B cell (primary cell): Measurements from ENCODE around the gene ATG13. TPM values are rescaled to one million over a fixed set of nuclear protein-coding genes. Genes with fewer than 3 reads are reported as not detected.

Source experiments
- ATAC-seq: fragments of 200-7000 bp; cut with Tn5 transposase; one replicate; pipeline ENCODE4 v1.10.0; 2021; ENCODE audit warnings: low read depth, mild to moderate bottlenecking, moderate number of reproducible peaks, moderate library complexity
- CTCF ChIA-PET: fragments of 350-600 bp; sonication (Branson Sonifier 250); formaldehyde crosslinking; loops from one replicate; lab custom pipeline; 2021; ENCODE audit warnings: antibody characterized with exemption, inconsistent platforms; lab: Charles Lee
- POLR2A ChIA-PET: fragments of 350-600 bp; sonication (Branson Sonifier 250); formaldehyde crosslinking; loops from one replicate; lab custom pipeline; 2021; ENCODE audit warnings: antibody characterized with exemption; lab: Charles Lee
- DNase-seq: peaks from one replicate; pipeline ENCODE4 v3.0.0; 2013
- H2AFZ ChIP-seq: 2 replicates; pipeline ENCODE4 v1.6.1; 2012; ENCODE audit warnings: mild to moderate bottlenecking, low read depth, low read length; ENCODE audit not compliant: insufficient read depth, poor library complexity, severe bottlenecking
- H3K27ac ChIP-seq, 2 donors: 1 replicate in 1 of 2; 2 replicates in 1 of 2; pipeline ENCODE4 v1.5.1; 2012 to 2013; ENCODE audit warnings: low read length in 2 of 2, mild to moderate bottlenecking in 2 of 2, moderate library complexity in 1 of 2
- H3K27me3 ChIP-seq, 4 experiments: fragments of 200-600 bp in 1 of 4; sonication (generic) in 1 of 4; replicated peaks in 1 of 4; 1 replicate in 2 of 4; 2 replicates in 2 of 4; pipeline versions ENCODE4 v1.6.1 to v1.7.0; 2013 to 2016; ENCODE audit warnings: low read length in 3 of 4, mild to moderate bottlenecking in 2 of 4, mixed read lengths in 1 of 4, moderate library complexity in 1 of 4; ENCODE audit not compliant: insufficient read depth in 4 of 4, control insufficient read depth in 3 of 4; ENCODE audit errors: control extremely low read depth in 1 of 4
- H3K36me3 ChIP-seq, 2 experiments: replicated peaks in 1 of 2; 1 replicate in 1 of 2; 2 replicates in 1 of 2; pipeline versions ENCODE4 v1.6.1 to v1.7.1; 2013; ENCODE audit warnings: low read length in 1 of 2; ENCODE audit not compliant: insufficient read depth in 2 of 2, control insufficient read depth in 1 of 2; ENCODE audit errors: control extremely low read depth in 1 of 2, extremely low read depth in 1 of 2
- H3K4me1 ChIP-seq, 2 donors: fragments of 200-600 bp in 1 of 2; sonication (generic) in 1 of 2; 1 replicate in 1 of 2; 2 replicates in 1 of 2; pipeline versions ENCODE4 v1.5.1 to v1.6.1; 2013 to 2017; ENCODE audit warnings: low read length in 2 of 2; ENCODE audit not compliant: control insufficient read depth in 2 of 2, insufficient read depth in 2 of 2
- H3K4me2 ChIP-seq: replicated peaks from 2 replicates; pipeline ENCODE3; 2012; ENCODE audit warnings: mild to moderate bottlenecking, low read depth, low read length; ENCODE audit not compliant: poor library complexity, severe bottlenecking
- H3K4me3 ChIP-seq, 5 experiments: fragments of 200-600 bp in 1 of 5; sonication (generic) in 1 of 5; 1 replicate in 3 of 5; 2 replicates in 2 of 5; pipeline versions ENCODE4 v1.5.1 to v1.7.0; 2011 to 2016; ENCODE audit warnings: low read length in 4 of 5, mild to moderate bottlenecking in 4 of 5, low read depth in 2 of 5, control low read depth in 1 of 5, moderate library complexity in 1 of 5; ENCODE audit not compliant: insufficient read depth in 1 of 5; ENCODE audit errors: control extremely low read depth in 1 of 5, extremely low read depth in 1 of 5
- H3K79me2 ChIP-seq: fragments of 200-600 bp; sonication (generic); one replicate; pipeline ENCODE4 v1.6.0; 2016; ENCODE audit warnings: low read length; ENCODE audit not compliant: control insufficient read depth, insufficient read depth
- H3K9ac ChIP-seq: fragments of 200-600 bp; sonication (generic); 2 replicates; pipeline ENCODE4 v1.6.1; 2017; ENCODE audit warnings: mild to moderate bottlenecking, low read length, moderate library complexity
- H3K9me3 ChIP-seq, 3 donors: one replicate each; pipeline versions ENCODE4 v1.6.1 to v1.7.1; 2013; ENCODE audit warnings: low read length in 2 of 3; ENCODE audit not compliant: control insufficient read depth in 2 of 3, insufficient read depth in 1 of 3; ENCODE audit errors: control extremely low read depth in 1 of 3
- H4K20me1 ChIP-seq: 2 replicates; pipeline ENCODE4 v1.6.0; 2012; ENCODE audit warnings: mild to moderate bottlenecking, low read length; ENCODE audit not compliant: insufficient read depth, control insufficient read depth, poor library complexity, severe bottlenecking
- H3K27ac Mint-ChIP-seq: one replicate; pipeline ENCODE4 v1.8.0; 2021; ENCODE audit warnings: mixed read lengths
- H3K27me3 Mint-ChIP-seq: one replicate; pipeline ENCODE4 v1.8.0; 2021; ENCODE audit warnings: mixed read lengths
- H3K4me1 Mint-ChIP-seq: one replicate; pipeline ENCODE4 v1.8.0; 2021; ENCODE audit warnings: mixed read lengths
- H3K4me3 Mint-ChIP-seq: one replicate; pipeline ENCODE4 v1.8.0; 2021; ENCODE audit warnings: mixed read lengths
- H3K9me3 Mint-ChIP-seq: one replicate; pipeline ENCODE4 v1.8.0; 2022; ENCODE audit warnings: mixed read lengths; ENCODE audit not compliant: insufficient read depth
- EZH2 ChIP-seq: IDR thresholded peaks from 2 replicates; pipeline ENCODE4 v1.6.1; 2012; ENCODE audit warnings: borderline replicate concordance, low read depth, mild to moderate bottlenecking, moderate library complexity, low read length; ENCODE audit not compliant: insufficient read depth, poor library complexity, severe bottlenecking
- WGBS: methylation state at CpG from one replicate; pipeline ENCODE4 v1.1.5; 2013; ENCODE audit warnings: missing lambda C conversion rate; ENCODE audit not compliant: insufficient coverage; 5-methylcytosine and 5-hydroxymethylcytosine counted together
- intact Hi-C: fragments of 100-400 bp; cut with micrococcal nuclease; formaldehyde crosslinking; loops from one replicate; pipeline ENCODE4 v1.10.0; 2022
- polyA plus RNA-seq: library from polyadenylated mRNA; depleted of rRNA; stranded (reverse); fragments of >200 nt; gene quantifications from 2 replicates; pipeline ENCODE4 v1.2.3, GENCODE V29; 2012
- total RNA-seq, 2 donors: library from RNA; stranded (reverse); fragments of 120-200 nt in 1 of 2; gene quantifications; 1 replicate in 1 of 2; 2 replicates in 1 of 2; pipeline versions ENCODE4 v1.2.3 to v1.2.4, GENCODE V29; 2013 to 2022
- TF ChIP-seq, protein P1 (sequence below): fragments of 200-600 bp; IDR thresholded peaks from one replicate; pipeline ENCODE4 v1.8.0; 2022; ENCODE audit warnings: antibody characterized with exemption, mild to moderate bottlenecking

The ATG13 gene
- total and polyA plus RNA-seq, 2 donors (not counting 1 experiment from before 2014, with no cell fraction given), result 48.5 to 88.8 TPM

DNA sequence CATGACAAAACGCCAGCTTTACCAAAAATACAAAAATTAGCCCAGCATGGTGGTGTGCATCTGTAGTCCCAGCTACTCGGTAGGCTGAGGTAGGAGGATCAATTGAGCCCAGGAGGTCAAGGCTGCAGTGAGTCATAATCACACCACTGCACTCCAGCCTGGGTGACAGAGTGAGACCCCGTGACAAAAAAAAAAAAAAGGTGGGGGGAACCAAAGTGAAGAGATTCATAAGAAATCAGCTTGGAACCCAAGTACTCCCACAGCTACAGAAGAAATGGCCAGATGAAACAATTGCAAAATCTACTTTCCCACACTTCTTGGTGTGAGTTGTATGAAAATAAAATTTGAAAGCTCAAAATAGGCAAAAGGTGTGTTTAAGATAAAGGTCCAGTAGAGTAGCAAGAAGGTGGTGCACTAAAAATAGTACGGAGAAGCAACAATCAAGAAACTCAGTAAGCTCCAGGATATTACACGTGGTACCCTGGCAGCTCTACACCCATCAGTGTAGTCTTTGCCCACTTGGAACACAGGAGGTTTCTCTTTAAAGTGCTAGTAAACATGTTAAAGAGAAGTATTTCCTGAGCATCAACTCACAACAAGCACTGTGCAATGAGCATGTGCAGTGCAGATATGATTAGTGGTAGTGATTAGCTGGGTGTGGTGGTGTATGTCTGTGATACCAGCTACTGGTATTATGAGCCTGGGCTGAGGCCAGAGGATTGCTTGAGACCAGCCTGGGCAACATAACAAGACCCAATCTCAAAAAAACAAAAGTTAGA is 5.6 kb upstream of the ATG13 start:
- WGBS, result no CpG with 5 or more reads among the region's 5 CpGs
- peaks cover 6% of the 10 kb centered on the region for H3K4me1 Mint-ChIP-seq
- DNase-seq (no peak), ATAC-seq (no peak)
- ChIA-PET CTCF (interaction anchor here (0.7 to 0.8 kb wide), 3 partner anchors 25 to 255 kb away, joined by 3 to 4 read pairs (median 4); no protein-coding TSS in a partner anchor), POLR2A (interaction anchor here (0.6 kb wide), 3 partner anchors 33 to 491 kb away, joined by 3 to 7 read pairs (median 3); no protein-coding TSS in a partner anchor)
- no peaks in the 10 kb centered on the region for H3K27me3 ChIP-seq
- peaks cover 16% of the 10 kb centered on the region for H3K79me2 ChIP-seq
- H3K27me3 Mint-ChIP-seq, result no peaks in the 10 kb centered on the region
- H2AFZ ChIP-seq, result no peak overlapping the region
- intact Hi-C loops, result no loop called here
- peaks cover 0 to 1% of the 10 kb centered on the region in 2 experiments for H3K36me3 ChIP-seq
- H3K4me3 ChIP-seq, result no peak overlapping the region
- H3K9me3 Mint-ChIP-seq, result no peaks in the 10 kb centered on the region
- no peak overlapping the region for H3K4me3 Mint-ChIP-seq
- H3K4me1 ChIP-seq, result peaks cover 5 to 7% of the 10 kb centered on the region in 2 donors
- H3K9ac ChIP-seq, result no peak overlapping the region
- H3K9me3 ChIP-seq, result no peaks in the 10 kb centered on the region
- no peak for TF ChIP-seq EZH2
- TF ChIP-seq, protein P1, sequence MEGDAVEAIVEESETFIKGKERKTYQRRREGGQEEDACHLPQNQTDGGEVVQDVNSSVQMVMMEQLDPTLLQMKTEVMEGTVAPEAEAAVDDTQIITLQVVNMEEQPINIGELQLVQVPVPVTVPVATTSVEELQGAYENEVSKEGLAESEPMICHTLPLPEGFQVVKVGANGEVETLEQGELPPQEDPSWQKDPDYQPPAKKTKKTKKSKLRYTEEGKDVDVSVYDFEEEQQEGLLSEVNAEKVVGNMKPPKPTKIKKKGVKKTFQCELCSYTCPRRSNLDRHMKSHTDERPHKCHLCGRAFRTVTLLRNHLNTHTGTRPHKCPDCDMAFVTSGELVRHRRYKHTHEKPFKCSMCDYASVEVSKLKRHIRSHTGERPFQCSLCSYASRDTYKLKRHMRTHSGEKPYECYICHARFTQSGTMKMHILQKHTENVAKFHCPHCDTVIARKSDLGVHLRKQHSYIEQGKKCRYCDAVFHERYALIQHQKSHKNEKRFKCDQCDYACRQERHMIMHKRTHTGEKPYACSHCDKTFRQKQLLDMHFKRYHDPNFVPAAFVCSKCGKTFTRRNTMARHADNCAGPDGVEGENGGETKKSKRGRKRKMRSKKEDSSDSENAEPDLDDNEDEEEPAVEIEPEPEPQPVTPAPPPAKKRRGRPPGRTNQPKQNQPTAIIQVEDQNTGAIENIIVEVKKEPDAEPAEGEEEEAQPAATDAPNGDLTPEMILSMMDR, result no peak
- H3K4me2 ChIP-seq, result no peak overlapping the region
- H3K27ac ChIP-seq, result no peak overlapping the region
- H3K27ac Mint-ChIP-seq, result no peak overlapping the region
- no peaks in the 10 kb centered on the region for H4K20me1 ChIP-seq

DNA sequence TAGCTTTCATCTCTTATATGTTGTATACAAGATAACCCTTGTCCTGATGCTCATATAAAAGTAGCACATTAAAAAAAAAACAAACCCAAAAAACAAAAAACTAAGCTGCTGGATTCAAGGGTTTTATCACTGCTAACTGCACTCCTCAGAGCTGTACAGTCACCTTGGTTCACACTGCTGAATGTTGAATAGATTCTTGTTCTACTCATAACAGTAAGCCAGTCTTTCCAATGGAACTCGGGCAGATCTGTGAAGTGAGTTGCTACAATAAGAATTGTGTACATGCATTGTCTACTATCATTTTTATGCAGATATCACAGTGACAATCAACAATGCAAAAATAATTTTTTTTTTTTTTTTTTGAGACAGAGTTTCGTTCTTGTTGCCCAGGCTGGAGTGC is 5.0 kb upstream of the ATG13 start:
- ChIA-PET POLR2A (interaction anchor here (0.6 to 0.9 kb wide), 2 partner anchors 19 to 34 kb away, joined by 3 to 7 read pairs; partner anchors contain the start of gene AMBRA1), CTCF (interaction anchor here (0.7 kb wide), 2 partner anchors 9 to 255 kb away, joined by 4 to 6 read pairs; no protein-coding TSS in a partner anchor)
- H3K27me3 ChIP-seq, result no peaks in the 10 kb centered on the region
- Mint-ChIP-seq H3K4me1 (peaks cover 11% of the 10 kb centered on the region), H3K27me3 (no peaks in the 10 kb centered on the region), H3K4me3 (no peak overlapping the region), H3K27ac (no peak overlapping the region), H3K9me3 (no peaks in the 10 kb centered on the region)
- no CpG with 5 or more reads among the region's 2 CpGs for WGBS
- DNase-seq (no peak), ATAC-seq (no peak)
- TF ChIP-seq, protein P1, result no peak
- H3K27ac ChIP-seq, result no peak overlapping the region
- H3K4me1 ChIP-seq, result peaks cover 5 to 8% of the 10 kb centered on the region in 2 donors
- H3K36me3 ChIP-seq, result peaks cover 0 to 1% of the 10 kb centered on the region in 2 experiments
- H3K4me3 ChIP-seq, result no peak overlapping the region
- H2AFZ ChIP-seq, result no peak overlapping the region
- no peaks in the 10 kb centered on the region for H3K9me3 ChIP-seq
- H4K20me1 ChIP-seq, result no peaks in the 10 kb centered on the region
- H3K79me2 ChIP-seq, result peaks cover 16% of the 10 kb centered on the region
- no peak overlapping the region for H3K4me2 ChIP-seq
- intact Hi-C loops, result no loop called here
- no peak overlapping the region for H3K9ac ChIP-seq
